ENCODE data around the gene TYRO3. TPM values are rescaled to one million over a fixed set of nuclear protein-coding genes. Genes with fewer than 3 reads are reported as not detected.

TYRO3 gene
- total RNA-seq, 2 experiments from 2014 or later = 1.8 to 2.2 TPM

DNA sequence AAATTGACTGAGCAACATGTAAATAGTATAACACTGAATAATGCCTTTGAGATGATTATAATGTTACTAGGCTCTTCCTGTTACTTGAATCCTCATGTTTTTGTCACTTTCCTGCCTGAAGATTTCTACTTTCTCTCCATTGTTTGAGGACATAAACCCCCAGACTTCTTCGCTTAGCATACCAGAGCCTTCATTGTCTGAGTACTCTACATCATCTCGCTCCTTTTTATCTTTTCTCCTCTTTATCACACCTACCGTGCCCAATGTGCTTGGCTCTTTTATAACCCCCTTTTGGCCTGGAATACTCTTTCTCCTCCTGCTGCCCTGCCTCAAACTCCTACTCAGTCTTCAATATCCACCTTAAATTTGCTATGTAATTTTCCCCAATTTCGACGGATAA, 70.9 kb downstream of the TYRO3 start:
- ChIA-PET POLR2A (no interaction called here), CTCF (no interaction called here)

GRCh38 chr15:41630616-41631217, 71.7 kb downstream of the TYRO3 start:
- POLR2A ChIA-PET = no interaction called here

DNA sequence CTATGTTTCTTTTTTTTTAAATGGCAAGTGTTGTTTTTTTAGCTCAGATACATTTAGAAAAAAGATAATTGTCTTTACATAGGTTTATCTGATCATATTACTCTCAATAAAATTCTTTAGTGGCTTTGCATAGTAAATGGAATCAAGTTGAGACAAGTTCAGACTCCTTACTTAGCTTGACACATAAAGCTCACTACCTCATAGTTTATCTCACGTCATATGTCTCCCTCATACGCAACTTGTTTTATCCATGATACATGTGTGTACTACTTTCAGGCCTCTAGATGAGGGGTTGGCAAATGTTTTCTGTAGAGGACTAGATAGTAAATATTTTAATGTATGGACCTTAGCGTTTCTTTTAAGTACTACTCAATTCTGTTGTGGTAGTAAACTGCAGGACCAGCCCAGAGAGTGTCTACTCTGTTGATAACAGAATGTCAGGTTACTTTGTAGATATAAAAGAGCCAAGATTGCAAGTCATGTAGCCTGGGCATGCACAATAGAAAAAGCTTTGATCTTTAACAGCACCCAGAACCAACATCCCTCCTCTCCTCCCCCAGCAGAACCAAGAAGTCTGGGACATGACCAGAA, 73.0 kb downstream of the TYRO3 start:
- POLR2A ChIA-PET = no interaction called here
- CTCF ChIA-PET = no interaction called here

More at GRCh38 chr15:41630616-41631217, 71.7 kb downstream of the TYRO3 start:
- CTCF ChIA-PET = interaction anchor here (0.6 kb wide), 2 partner anchors 26 to 42 kb away, joined by 3 to 4 read pairs; no protein-coding TSS in a partner anchor

Other genes starting within 250 kb of the TYRO3 start
- 10 to 100 TPM; 18.7 to 19.9 TPM for gene OIP5, start 226.6 kb upstream of the TYRO3 start, total RNA-seq
- 100 to 1,000 TPM; 118 to 126 TPM for gene NUSAP1, start 226.3 kb upstream of the TYRO3 start, total RNA-seq
- gene NDUFAF1, start 156.7 kb upstream of the TYRO3 start, total RNA-seq = 10 to 100 TPM; 18.1 to 19.6 TPM
- 10 to 100 TPM; 28.3 to 33.8 TPM for gene RTF1, start 142.1 kb upstream of the TYRO3 start, total RNA-seq
- gene ITPKA, start 65.3 kb upstream of the TYRO3 start, total RNA-seq = under 1 TPM; 0.55 to 0.57 TPM
- gene LTK, start 45.4 kb upstream of the TYRO3 start, total RNA-seq = under 1 TPM; 0.10 to 0.11 TPM
- gene RPAP1, start 15.0 kb upstream of the TYRO3 start, total RNA-seq = 10 to 100 TPM; 64.1 to 68.5 TPM
- 10 to 100 TPM; 37.9 to 38.2 TPM for gene MGA, start 101.2 kb downstream of the TYRO3 start, total RNA-seq
- gene MAPKBP1, start 215.3 kb downstream of the TYRO3 start, total RNA-seq = 10 to 100 TPM; 17.3 to 18.6 TPM

Measured in activated CD8-positive, alpha-beta memory T cell treated with anti-CD3 and anti-CD28 coated beads for 36 hours (primary cell).